ENCODE measurements around the gene HOXD13.

DNA sequence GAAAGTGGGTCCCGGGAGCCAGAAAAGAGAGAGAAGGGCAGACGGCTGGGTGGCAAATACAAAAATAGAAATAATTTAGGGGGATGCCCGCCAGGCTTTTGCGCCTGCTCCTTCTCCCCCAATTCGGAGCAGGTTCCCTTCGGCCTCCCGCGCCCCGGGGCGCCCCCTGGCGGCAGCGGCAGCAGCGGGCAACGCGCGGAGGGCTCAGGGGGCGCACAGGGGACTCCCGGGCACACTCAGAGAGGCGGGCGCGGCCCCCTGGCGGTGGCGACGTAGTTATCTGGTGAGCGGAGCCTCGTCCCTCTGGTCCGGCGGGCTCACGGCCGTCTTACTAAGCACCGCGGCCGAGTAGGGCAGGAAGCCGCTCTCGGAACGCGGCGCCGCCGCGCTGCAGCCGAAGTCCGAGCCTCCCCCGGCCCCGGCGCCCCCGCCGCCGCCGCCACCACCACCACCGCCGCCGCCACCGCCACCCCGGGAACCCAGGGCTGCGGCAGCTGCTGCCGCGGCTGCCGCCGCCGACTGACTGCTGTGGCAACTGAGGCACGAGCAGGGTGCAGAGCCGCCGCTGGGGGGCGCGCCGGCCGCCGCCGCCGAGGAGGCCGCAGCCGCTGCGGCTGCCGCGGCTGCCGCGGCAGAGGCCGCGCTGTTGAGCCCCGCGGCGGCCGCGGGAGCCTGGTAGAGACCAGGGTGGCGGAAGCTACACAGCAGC, 12.5 kb upstream of the HOXD13 start:
- TF ChIP-seq, protein P1, sequence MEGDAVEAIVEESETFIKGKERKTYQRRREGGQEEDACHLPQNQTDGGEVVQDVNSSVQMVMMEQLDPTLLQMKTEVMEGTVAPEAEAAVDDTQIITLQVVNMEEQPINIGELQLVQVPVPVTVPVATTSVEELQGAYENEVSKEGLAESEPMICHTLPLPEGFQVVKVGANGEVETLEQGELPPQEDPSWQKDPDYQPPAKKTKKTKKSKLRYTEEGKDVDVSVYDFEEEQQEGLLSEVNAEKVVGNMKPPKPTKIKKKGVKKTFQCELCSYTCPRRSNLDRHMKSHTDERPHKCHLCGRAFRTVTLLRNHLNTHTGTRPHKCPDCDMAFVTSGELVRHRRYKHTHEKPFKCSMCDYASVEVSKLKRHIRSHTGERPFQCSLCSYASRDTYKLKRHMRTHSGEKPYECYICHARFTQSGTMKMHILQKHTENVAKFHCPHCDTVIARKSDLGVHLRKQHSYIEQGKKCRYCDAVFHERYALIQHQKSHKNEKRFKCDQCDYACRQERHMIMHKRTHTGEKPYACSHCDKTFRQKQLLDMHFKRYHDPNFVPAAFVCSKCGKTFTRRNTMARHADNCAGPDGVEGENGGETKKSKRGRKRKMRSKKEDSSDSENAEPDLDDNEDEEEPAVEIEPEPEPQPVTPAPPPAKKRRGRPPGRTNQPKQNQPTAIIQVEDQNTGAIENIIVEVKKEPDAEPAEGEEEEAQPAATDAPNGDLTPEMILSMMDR (conservative IDR thresholded peaks at IDR 0.05), result peak; percentile 89
- peak; percentile 31; the same call in 1 of the 2 replicates for TF ChIP-seq ZFX (IDR thresholded peaks at IDR 0.05)
